GM12864 (cell line): Measurements from ENCODE around the gene ARR3.
"Not testable (repeated sequence)": the region's sequence is repeated elsewhere in the genome, so short reads cannot be mapped to it uniquely, and the experiment has no call there.

Source experiments
- DNase-seq: peaks from one replicate; pipeline ENCODE4 v3.0.0-alpha.2; 2011; ENCODE audit warnings: low read depth
- H3K4me3 ChIP-seq: 2 replicates; pipeline ENCODE4 v1.5.1; 2011; ENCODE audit warnings: mild to moderate bottlenecking, low read depth, low read length, control low read depth
- TF ChIP-seq, protein P1 (sequence below): IDR thresholded peaks from 2 replicates; pipeline ENCODE4 v1.5.1; 2011; ENCODE audit warnings: low read depth, mild to moderate bottlenecking, moderate library complexity, low read length, control low read depth, inconsistent platforms; ENCODE audit errors: missing control alignments

ARR3 gene

DNA sequence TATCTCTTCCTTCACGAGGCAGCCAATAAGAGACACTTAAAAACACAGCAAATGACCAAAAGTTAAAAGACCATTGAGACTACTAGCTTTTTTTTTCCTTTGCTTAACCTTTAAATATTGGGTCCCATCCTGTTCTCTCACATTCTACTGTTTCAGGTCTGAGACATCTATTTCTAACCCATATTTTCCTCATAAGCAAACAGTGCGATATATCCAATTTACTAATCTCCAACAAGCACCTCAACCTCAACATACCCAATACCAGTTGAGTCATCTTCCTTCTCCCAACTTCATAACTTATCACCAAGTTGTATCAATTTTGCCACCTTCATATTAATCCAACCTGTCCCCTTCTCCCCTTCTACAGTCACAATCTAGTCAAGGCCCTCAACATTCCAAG, 26.6 kb upstream of the ARR3 start:
- TF ChIP-seq, protein P1, sequence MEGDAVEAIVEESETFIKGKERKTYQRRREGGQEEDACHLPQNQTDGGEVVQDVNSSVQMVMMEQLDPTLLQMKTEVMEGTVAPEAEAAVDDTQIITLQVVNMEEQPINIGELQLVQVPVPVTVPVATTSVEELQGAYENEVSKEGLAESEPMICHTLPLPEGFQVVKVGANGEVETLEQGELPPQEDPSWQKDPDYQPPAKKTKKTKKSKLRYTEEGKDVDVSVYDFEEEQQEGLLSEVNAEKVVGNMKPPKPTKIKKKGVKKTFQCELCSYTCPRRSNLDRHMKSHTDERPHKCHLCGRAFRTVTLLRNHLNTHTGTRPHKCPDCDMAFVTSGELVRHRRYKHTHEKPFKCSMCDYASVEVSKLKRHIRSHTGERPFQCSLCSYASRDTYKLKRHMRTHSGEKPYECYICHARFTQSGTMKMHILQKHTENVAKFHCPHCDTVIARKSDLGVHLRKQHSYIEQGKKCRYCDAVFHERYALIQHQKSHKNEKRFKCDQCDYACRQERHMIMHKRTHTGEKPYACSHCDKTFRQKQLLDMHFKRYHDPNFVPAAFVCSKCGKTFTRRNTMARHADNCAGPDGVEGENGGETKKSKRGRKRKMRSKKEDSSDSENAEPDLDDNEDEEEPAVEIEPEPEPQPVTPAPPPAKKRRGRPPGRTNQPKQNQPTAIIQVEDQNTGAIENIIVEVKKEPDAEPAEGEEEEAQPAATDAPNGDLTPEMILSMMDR: no peak
- DNase-seq: no peak
- H3K4me3 ChIP-seq: no peak overlapping the region

DNA sequence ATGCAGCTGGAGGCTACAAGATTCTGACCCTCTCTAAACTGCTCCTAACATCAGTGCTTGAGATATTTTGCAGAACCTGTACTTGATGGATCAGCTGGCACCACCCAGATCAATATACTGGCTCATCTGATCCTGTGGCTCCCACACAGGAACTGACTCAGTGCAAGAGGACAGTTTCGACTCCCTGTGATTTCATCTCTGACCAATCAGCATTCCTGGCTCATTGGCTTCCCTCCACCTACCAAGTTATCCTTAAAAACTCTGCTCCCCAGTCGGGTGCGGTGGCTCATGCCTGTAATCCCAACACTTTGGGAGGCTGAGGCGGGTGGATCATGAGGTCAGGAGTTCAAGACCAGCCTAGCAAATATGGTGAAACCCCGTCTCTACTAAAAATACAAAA, 24.5 kb upstream of the ARR3 start:
- not testable (repeated sequence) for DNase-seq, H3K4me3 ChIP-seq

DNA sequence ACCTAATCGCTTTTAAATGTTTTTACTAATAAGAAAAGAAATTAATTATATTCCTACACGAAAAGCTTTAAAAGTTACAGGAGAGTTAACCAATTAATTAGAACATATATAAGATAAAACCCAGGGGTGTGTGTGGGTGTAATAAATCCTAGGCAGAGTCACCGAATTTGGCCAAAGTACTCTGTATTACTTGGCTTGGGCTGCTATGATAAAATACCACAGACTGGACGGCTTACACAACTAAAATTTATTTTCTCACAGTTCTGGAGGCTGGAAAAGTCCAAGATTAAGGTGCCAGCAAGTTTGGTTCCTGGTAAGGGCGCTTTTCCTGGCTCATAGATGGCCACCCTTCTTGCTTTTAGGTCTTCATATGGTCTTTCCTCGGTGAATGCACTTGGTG, 23.3 kb upstream of the ARR3 start:
- no peak overlapping the region for H3K4me3 ChIP-seq
- TF ChIP-seq, protein P1: no peak
- DNase-seq: no peak

DNA sequence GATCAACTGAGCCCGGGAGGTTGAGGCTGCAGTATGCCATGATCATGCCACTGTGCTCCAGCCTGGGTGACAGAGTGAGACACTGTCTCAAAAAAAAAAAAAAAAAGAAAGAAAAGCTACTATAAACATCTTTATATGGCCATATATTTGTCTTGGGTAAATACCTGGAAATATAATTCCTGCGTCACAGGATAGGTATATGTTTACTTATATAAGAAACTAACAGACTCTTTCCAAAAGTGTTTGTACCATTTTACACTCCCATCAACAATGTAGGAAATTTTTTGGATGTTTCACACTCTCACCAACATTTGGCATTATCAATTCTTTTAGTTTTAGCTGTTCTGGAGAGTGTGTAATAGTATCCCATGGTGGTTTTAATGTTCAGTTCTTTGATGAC, 20.9 kb upstream of the ARR3 start:
- TF ChIP-seq, protein P1: no peak
- DNase-seq: no peak
- no peak overlapping the region for H3K4me3 ChIP-seq

DNA sequence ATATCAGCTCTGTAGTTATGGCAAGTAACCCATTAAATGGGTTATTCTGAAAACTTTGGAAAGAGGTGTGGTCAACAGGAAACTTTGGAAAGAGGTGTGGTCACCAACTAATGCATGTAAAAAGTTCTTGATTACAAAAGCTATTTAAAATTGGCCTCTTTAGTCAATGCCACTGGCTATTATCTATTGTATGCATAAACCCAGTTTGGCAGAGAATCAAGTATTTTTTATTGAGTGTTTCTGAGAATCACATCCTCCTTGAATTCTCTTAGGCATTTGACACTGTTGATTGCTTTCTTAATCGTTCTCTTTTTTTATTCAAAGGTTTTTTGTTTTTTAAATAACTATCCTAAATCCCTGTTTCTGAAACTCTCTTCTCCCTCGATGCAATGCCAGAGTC, 15.6 kb upstream of the ARR3 start:
- H3K4me3 ChIP-seq: no peak overlapping the region
- TF ChIP-seq, protein P1: no peak
- no peak for DNase-seq

DNA sequence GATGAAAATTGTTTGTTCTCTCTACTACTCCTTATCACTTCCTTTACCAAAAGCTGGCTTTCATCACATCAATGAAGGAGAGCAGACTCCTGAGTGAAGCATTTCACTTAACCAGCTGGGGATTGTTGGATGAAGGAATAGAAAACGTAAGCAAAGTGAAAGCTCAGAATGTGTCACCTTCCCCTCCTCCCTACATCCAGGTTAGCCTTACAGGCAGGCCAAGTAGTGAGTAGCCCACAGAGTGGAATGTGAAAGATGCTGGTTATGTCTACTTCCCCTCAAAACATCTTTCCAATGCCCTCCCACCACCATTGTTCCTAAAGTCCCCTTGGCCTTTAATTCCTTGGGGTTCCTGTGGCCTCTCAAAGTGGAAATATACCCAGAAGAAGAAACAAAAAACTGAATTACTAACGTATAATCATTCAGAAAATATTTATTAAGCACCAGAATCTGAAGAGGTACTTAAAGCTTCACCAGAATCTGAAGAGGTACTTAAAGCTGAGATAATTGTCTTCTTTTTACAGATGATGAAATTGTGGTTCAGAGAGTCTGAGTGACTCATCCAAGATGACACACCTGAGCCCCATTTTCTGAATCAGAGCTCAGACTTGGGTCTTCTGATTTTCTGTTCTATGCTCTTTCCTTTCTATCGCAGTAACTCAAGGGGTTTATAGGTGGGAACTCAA, 14.6 kb upstream of the ARR3 start:
- TF ChIP-seq, protein P1: no peak
- H3K4me3 ChIP-seq: no peak overlapping the region

DNA sequence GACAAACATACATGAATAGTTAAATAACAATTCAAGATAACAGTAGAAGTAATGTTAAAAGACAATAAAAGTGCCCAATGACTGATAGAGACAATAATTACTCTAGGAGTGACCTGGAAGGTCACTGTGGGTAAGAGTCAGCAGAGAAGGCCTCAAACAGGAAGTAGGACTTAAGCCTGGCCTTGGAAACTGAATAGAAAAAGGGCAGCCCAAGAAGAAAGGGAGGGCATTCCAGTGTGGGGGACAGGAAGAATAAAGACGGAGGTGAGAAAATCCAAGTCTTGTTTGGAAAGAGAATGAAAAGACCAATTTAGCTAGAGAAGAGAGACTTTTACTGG, 14.1 kb upstream of the ARR3 start:
- H3K4me3 ChIP-seq: no peak overlapping the region
- DNase-seq: no peak

More for the DNA sequence above, 14.6 kb upstream of the ARR3 start:
- no peak for DNase-seq

More for the DNA sequence above, 14.1 kb upstream of the ARR3 start:
- TF ChIP-seq, protein P1: no peak
